Right kidney (tissue), 1 donor: ENCODE data around the gene RGMA.
"Not testable (repeated sequence)": the region's sequence is repeated elsewhere in the genome, so short reads cannot be mapped to it uniquely, and the experiment has no call there.

ENCODE experiments used
- DNase-seq: peaks from one replicate; pipeline ENCODE4 v3.0.0-alpha.2; 2016

RGMA gene

GRCh38 chr15:93048426-93048721 lies 40.6 kb downstream of the RGMA start:
- no peak for DNase-seq

- no peak for DNase-seq
Observed at GRCh38 chr15:93047621-93048425, 41.2 kb downstream of the RGMA start.

DNA sequence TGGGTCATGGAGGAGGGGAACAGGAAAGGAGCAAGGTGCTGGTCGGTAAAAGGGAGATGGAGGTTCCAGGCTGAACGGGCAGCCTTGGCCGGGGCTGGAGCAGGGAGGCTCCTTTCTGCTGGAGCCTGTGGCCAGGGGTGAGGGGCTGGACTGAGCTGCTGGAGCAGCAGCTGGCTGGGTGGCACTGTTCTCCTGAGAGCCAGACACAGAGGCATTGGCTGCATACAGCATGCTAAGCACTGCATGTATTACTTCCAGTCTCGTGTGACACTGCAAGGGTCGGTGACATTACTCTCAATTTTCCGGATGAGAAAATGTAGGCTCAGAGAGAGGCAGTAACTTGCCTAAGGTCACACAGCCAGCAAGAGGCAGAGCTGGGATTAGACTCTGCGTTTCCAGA lies 42.3 kb downstream of the RGMA start:
- no peak for DNase-seq

DNA sequence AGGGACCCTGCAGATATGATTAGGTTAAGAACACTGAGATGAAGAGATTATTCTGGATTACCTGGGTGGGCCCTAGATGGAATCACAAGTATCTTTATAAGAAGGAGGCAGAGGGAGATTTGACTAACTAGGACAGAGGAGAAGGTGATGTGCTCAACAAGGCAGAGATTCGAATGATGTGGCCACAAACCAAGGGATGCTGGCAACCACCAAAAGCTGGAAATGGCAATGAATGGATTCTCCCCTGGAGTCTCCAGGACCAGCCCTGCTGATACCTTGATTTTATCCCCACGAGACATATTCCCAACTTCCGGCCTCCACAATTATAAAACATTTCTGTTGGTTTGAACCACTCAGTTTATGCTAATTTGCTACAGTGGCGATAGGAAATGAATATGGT lies 42.9 kb downstream of the RGMA start:
- no peak for DNase-seq

DNA sequence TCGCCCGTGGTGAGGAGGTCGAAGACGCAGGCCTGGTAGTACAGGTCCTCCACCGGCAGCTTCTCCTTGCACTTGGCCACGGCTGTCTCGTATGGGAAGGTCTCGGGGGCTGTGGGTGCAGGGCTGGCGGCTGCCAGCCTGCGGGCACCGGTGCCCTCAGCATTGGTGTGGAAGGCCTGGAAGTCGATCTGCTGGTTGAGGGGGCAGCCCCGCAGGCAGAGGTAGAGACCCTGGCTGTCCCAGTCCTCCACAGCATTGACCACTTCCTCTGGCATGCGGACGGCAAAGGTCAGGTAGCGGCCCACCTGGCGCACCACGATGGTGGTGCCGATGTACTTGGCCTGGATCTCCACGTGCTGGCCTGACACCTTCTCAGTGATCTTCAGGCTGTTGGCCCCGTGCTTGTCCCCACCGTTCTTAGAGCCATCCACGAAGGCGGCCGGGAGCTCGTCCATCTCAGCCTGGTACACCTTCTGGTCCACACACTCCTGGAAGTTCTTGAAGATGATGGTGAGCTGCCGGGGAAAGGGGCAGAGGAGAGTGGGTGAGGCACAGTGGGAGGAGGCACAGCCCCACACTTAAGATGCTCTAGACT lies 43.7 kb downstream of the RGMA start:
- DNase-seq = no peak

DNA sequence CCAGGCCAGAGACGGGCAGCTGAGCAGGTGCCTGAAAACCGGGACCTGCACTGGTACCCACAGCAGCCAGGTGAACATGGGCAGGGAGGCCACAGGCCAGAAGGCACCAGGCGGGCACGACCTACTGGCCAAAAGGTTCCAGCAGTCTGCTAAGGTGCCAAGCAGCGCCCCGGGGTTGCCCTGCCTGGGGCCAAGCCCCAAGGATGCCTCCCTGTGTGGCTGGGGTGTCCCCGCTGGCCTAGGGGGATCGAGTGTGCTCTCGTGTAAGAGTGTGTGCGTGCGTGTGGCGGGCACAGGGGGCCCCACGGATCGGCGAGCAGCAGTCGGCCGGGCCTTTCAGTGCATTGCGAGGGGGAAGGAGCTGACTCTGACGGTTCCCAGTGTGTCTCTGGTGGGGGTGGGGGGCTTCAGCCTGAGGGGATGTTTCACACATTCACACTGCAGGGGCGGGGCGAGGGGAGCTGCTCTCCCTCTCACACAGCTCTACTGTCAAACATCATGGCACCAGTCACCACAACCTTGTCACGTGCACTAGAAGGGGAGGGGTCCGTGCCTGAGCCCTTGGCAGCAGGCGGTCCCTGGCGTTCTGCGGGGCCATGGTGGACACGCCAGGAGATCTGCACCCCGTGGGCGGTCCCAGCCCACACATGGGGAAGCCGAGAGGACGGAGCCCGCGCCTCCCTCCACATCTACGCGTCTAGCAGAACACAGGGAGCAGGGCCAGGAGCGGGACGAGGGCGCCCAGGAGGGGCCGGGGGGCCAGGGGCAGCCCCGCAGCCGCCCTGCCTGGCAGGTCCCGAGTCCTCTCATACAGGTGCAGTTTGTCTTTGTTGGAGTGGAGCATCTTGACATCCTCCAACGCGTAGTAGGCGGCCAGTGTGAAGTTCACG lies 44.5 kb downstream of the RGMA start:
- DNase-seq = no peak

GRCh38 chr15:93043621-93044300 lies 45.2 kb downstream of the RGMA start:
- DNase-seq = no peak

GRCh38 chr15:93042691-93043378 lies 46.2 kb downstream of the RGMA start:
- no peak for DNase-seq

GRCh38 chr15:93042211-93042610 lies 46.8 kb downstream of the RGMA start:
- DNase-seq = no peak

DNA sequence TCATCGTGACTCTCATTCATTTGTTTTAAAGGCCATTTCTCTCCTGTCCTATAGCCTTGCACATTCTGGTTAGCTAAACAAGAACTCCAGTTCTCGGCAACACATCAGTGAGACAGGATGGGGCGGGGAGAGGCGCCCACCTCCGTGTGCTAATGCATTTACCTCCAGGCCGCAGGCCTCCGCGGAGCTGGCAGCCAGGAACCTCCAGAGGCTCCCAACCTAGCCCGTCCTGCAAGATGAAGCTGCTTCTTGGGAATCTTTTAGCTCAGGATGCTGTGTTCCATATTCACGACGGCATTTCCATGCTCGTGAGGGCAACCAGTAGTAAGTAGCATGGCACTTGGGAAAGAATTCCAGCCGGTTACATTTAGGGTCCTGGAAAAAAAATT lies 47.9 kb downstream of the RGMA start:
- DNase-seq = no peak

- no peak for DNase-seq
Observed at GRCh38 chr15:93040288-93041158, 48.5 kb downstream of the RGMA start.

DNA sequence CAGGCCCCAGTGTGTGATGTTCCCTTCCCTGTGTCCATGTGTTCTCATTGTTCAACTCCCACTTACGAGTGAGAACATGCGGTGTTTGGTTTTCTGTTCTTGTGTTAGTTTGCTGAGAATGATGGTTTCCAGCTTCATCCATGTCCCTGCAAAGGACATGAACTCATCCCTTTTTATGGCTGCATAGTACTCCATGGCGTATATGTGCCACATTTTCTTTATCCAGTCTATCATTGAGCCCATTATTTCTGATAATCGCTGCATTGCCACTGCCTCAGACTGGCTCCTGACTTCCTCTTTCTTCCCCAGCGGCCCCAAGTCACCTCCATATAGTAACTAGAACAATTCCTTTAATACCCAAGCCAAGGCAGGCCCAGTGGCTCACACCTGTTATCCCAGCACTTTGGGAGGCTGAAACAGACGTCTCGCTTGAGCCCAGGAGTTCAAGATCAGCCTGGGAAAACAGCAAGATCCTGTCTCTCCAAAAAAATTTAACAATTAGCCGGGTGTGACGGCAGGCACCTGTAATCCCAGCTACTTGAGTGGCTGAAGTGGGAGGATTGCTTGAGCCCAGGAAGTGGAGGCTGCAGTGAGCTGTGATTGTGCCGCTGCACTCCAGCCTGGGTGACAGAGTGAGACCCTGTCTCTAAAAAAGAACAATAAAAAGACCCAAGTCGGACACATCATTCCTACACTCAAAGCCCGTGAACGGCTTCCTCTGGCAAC lies 49.3 kb downstream of the RGMA start:
- DNase-seq = not testable (repeated sequence)

DNA sequence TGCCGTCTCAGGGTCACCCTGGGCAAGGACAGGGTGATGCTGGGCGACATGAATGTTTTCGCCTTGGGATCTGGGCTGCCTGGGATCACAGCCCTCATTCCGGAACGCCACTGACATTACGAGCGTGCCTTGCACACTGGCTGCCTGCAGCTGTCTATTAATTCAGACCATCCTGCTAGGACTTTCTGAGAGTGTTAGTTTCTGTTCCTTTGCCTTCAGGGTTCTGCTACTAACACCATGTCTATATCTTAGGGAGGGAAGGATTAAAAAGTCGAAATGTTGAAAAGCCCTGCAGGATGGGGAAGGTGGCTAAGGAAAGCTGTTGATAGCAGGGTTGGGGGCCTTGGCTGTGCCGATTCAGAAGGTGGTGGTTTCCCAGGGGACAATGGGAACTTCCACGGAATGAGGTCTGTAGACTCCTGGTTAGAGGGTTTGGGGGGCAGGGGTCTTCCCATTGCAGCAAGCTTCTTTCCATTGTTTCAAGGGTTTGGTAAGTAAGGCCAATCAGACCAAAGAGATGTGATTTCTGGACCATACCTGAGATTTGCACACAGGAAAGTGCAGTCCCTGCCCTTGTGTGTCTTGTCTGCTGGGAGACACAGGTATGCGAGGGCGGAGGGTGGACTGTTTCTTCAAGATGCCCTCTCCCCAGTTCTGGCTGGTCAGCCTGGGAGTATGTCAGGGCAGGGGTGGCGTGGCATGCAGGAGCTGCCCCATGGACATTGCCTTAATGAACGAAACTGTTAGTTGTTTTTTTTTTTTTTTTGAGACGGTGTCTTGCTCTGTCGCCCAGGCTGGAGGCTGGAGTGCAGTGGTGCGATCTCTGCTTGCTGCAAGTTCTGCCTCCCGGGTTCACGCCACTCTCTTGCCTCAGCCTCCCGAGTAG lies 50.9 kb downstream of the RGMA start:
- DNase-seq = no peak

DNA sequence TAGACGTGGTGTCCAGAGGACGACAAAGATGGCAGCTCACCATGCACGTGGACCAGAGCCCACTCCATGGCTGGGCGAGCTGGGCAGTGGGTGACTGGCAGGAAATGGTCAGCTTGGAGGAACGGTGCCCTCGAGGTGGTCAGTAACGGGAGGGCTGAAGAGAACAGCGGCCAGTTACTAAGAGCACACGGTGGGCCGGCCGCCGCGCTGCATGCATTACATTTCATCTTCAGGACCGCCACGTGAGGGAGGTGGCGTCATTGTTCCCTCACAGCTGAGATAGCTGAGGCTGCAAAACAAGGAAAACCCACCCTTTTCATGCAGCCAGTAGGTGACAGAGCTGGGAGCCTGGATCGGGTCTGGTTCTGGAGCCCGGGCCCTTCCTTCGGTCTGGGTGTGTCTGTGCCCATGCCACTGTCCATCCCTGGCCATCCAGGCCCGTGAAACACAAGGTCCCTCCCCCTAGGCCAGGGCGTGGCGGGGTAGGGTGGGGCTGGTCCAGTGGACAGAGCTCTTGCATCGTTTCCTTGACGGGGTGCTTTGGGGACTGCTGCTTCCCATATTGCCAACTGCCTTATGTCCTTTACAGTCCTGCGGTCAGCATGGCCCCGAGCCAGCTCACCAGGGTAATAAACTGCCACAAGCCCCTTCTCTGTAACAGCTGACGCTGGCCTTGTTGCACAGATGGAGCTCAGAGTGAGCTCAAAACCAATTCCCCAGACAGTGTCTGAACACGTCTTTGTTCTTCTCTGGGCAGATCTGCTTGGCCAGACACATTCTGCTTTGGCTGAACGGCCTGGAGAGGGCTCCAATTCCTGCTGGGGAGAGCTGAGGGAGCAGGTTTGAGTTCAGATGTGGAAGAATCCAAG lies 51.8 kb downstream of the RGMA start:
- no peak for DNase-seq

DNA sequence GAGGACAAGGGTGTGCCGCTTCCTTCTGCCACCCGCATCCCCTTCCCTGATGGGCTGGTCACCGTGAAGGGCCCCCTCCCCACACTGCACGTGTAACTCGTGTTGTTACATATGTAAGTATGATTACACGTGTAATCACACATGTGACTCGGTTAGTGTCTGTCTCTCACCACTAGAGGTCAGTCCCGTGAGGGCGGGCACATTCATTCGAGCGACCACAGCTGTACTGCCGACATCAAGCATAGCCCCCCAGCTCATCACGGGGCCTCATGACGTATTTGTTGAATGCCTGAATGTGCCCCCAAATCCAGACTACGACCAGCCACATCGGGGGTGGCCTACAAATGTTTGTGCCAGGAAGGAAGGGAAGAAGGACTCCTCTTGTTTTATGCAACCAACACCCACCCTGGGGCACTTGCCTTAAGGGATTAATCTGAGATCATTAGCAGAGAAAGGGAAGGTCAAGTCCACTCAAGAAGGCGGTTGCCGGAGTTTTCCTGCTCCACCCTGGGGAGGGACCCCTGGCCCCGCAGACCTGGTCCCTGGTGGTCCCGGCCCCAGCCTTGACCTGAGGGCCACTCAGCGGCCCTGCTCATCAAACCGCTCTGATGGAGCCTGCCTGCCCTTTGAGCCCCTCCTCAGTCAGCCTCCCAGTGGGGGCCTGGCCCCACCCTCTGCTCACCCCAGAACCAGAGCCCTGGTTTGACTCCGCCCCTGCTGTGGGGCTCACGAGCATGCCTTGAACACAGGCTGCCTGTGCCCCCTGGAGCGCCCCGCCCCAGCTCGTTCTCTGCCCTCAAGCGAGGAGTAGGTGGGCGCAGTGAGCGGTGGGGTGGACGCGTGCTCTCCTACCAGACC lies 52.8 kb downstream of the RGMA start:
- DNase-seq = no peak

- DNase-seq = no peak
Observed at GRCh38 chr15:93035092-93035915, 53.7 kb downstream of the RGMA start.
